Central memory CD8-positive, alpha-beta T cell (primary cell): Measurements from ENCODE around the gene PRR23E.

ENCODE experiments used
- ATAC-seq: fragments of 150-1000 bp; cut with Tn5 transposase; replicated peaks from 2 replicates; pipeline ENCODE4 v1.10.0; 2022; ENCODE audit warnings: mild to moderate bottlenecking, moderate FRiP score, moderate number of reproducible peaks; ENCODE audit not compliant: poor library complexity, severe bottlenecking; ENCODE audit errors: extremely low read depth
- DNase-seq, 2 donors: peaks; one replicate each; pipeline ENCODE4 v3.0.0; 2021; ENCODE audit warnings: low spot score in 2 of 2
- H3K27ac Mint-ChIP-seq: one replicate; pipeline ENCODE4 v1.8.0; 2022; ENCODE audit warnings: low read depth, mild to moderate bottlenecking, moderate library complexity, mixed read lengths
- H3K27me3 Mint-ChIP-seq: one replicate; pipeline ENCODE4 v1.8.0; 2022; ENCODE audit warnings: mixed read lengths
- H3K36me3 Mint-ChIP-seq: one replicate; pipeline ENCODE4 v1.8.0; 2022; ENCODE audit warnings: mild to moderate bottlenecking, moderate library complexity, mixed read lengths; ENCODE audit not compliant: insufficient read depth
- H3K4me1 Mint-ChIP-seq: one replicate; pipeline ENCODE4 v1.8.0; 2022; ENCODE audit warnings: mixed read lengths
- H3K4me3 Mint-ChIP-seq: one replicate; pipeline ENCODE4 v1.8.0; 2022; ENCODE audit warnings: mild to moderate bottlenecking, moderate library complexity, mixed read lengths
- H3K9me3 Mint-ChIP-seq: one replicate; pipeline ENCODE4 v1.8.0; 2022; ENCODE audit warnings: mixed read lengths

PRR23E gene

GRCh38 chr3:127156338-127157050 lies 36.4 kb upstream of the PRR23E start:
- no peaks in the 10 kb centered on the region for H3K9me3 Mint-ChIP-seq
- H3K27ac Mint-ChIP-seq: no peak overlapping the region
- no peaks in the 10 kb centered on the region for H3K4me1 Mint-ChIP-seq
- DNase-seq: no peak
- no peak overlapping the region for H3K4me3 Mint-ChIP-seq
- no peaks in the 10 kb centered on the region for H3K36me3 Mint-ChIP-seq
- no peak for ATAC-seq
- no peaks in the 10 kb centered on the region for H3K27me3 Mint-ChIP-seq

- Mint-ChIP-seq H3K9me3 (no peaks in the 10 kb centered on the region), H3K4me3 (no peak overlapping the region), H3K4me1 (no peaks in the 10 kb centered on the region), H3K27me3 (no peaks in the 10 kb centered on the region), H3K27ac (no peak overlapping the region), H3K36me3 (no peaks in the 10 kb centered on the region)
- ATAC-seq: no peak
- no peak for DNase-seq
These were observed 35.6 kb upstream of the PRR23E start for GRCh38 chr3:127157171-127157828.

- H3K27ac Mint-ChIP-seq: no peak overlapping the region
- H3K36me3 Mint-ChIP-seq: no peaks in the 10 kb centered on the region
- ATAC-seq: no peak
- H3K4me3 Mint-ChIP-seq: no peak overlapping the region
- no peaks in the 10 kb centered on the region for H3K27me3 Mint-ChIP-seq
- no peaks in the 10 kb centered on the region for H3K9me3 Mint-ChIP-seq
- H3K4me1 Mint-ChIP-seq: no peaks in the 10 kb centered on the region
- no peak for DNase-seq
These were observed 34.2 kb upstream of the PRR23E start for GRCh38 chr3:127158614-127159229.

GRCh38 chr3:127159543-127159942 lies 33.4 kb upstream of the PRR23E start:
- no peaks in the 10 kb centered on the region for H3K36me3 Mint-ChIP-seq
- H3K9me3 Mint-ChIP-seq: no peaks in the 10 kb centered on the region
- no peaks in the 10 kb centered on the region for H3K4me1 Mint-ChIP-seq
- H3K27ac Mint-ChIP-seq: no peak overlapping the region
- no peak overlapping the region for H3K4me3 Mint-ChIP-seq
- H3K27me3 Mint-ChIP-seq: no peaks in the 10 kb centered on the region
- ATAC-seq (no peak), DNase-seq (no peak)

- no peaks in the 10 kb centered on the region for H3K4me1 Mint-ChIP-seq
- no peak overlapping the region for H3K4me3 Mint-ChIP-seq
- H3K27ac Mint-ChIP-seq: no peak overlapping the region
- no peaks in the 10 kb centered on the region for H3K36me3 Mint-ChIP-seq
- H3K9me3 Mint-ChIP-seq: no peaks in the 10 kb centered on the region
- ATAC-seq (no peak), DNase-seq (no peak)
- peaks cover 3% of the 10 kb centered on the region for H3K27me3 Mint-ChIP-seq
These were observed 31.7 kb upstream of the PRR23E start for GRCh38 chr3:127161236-127161635.

GRCh38 chr3:127161973-127162579 lies 30.9 kb upstream of the PRR23E start:
- no peaks in the 10 kb centered on the region for H3K36me3 Mint-ChIP-seq
- no peaks in the 10 kb centered on the region for H3K9me3 Mint-ChIP-seq

GRCh38 chr3:127162947-127163645 lies 29.8 kb upstream of the PRR23E start:
- DNase-seq (no peak), ATAC-seq (no peak)
- no peaks in the 10 kb centered on the region for H3K4me1 Mint-ChIP-seq
- no peak overlapping the region for H3K4me3 Mint-ChIP-seq
- no peaks in the 10 kb centered on the region for H3K9me3 Mint-ChIP-seq
- no peak overlapping the region for H3K27ac Mint-ChIP-seq
- H3K27me3 Mint-ChIP-seq: peaks cover 22% of the 10 kb centered on the region
- H3K36me3 Mint-ChIP-seq: no peaks in the 10 kb centered on the region

More at GRCh38 chr3:127161973-127162579, 30.9 kb upstream of the PRR23E start:
- Mint-ChIP-seq H3K27ac (no peak overlapping the region), H3K4me1 (no peaks in the 10 kb centered on the region), H3K27me3 (peaks cover 12% of the 10 kb centered on the region), H3K4me3 (no peak overlapping the region)
- ATAC-seq (no peak), DNase-seq (no peak)

GRCh38 chr3:127164615-127165014 lies 28.3 kb upstream of the PRR23E start:
- H3K36me3 Mint-ChIP-seq: no peaks in the 10 kb centered on the region
- peaks cover 37% of the 10 kb centered on the region for H3K27me3 Mint-ChIP-seq
- DNase-seq: no peak
- no peak for ATAC-seq
- no peaks in the 10 kb centered on the region for H3K4me1 Mint-ChIP-seq
- H3K27ac Mint-ChIP-seq: no peak overlapping the region
- H3K4me3 Mint-ChIP-seq: no peak overlapping the region
- H3K9me3 Mint-ChIP-seq: no peaks in the 10 kb centered on the region

GRCh38 chr3:127165036-127165435 lies 27.9 kb upstream of the PRR23E start:
- Mint-ChIP-seq H3K4me1 (no peaks in the 10 kb centered on the region), H3K36me3 (no peaks in the 10 kb centered on the region), H3K27me3 (peaks cover 41% of the 10 kb centered on the region), H3K4me3 (no peak overlapping the region), H3K9me3 (no peaks in the 10 kb centered on the region), H3K27ac (no peak overlapping the region)
- DNase-seq (no peak), ATAC-seq (no peak)

GRCh38 chr3:127165694-127166485 lies 27.0 kb upstream of the PRR23E start:
- no peak for ATAC-seq
- Mint-ChIP-seq H3K4me3 (no peak overlapping the region), H3K36me3 (no peaks in the 10 kb centered on the region), H3K27me3 (peaks cover 50% of the 10 kb centered on the region), H3K27ac (no peak overlapping the region), H3K9me3 (no peaks in the 10 kb centered on the region), H3K4me1 (no peaks in the 10 kb centered on the region)
- no peak for DNase-seq

- no peak for DNase-seq
- Mint-ChIP-seq H3K4me1 (no peaks in the 10 kb centered on the region), H3K36me3 (no peaks in the 10 kb centered on the region), H3K27me3 (peaks cover 57% of the 10 kb centered on the region), H3K27ac (no peak overlapping the region), H3K9me3 (no peaks in the 10 kb centered on the region), H3K4me3 (no peak overlapping the region)
- ATAC-seq: no peak
These were observed 26.3 kb upstream of the PRR23E start for GRCh38 chr3:127166501-127167065.
